ENCODE measurements around the gene SGTA.

The SGTA gene

GRCh38 chr19:2813235-2814160 lies 30.4 kb upstream of the SGTA start:
- DNase-seq (ENCODE audit: extremely low spot score), result no peak
- POLR2A ChIA-PET, result no interaction called here
- no peak for TF ChIP-seq CTCF (IDR thresholded peaks at IDR 0.05; ENCODE audit: control extremely low read depth, extremely low read depth, low read depth, missing control alignments)
- CTCF ChIA-PET, result no interaction called here

GRCh38 chr19:2812414-2813234 lies 29.6 kb upstream of the SGTA start:
- no peak for TF ChIP-seq CTCF (IDR thresholded peaks at IDR 0.05; ENCODE audit: control extremely low read depth, extremely low read depth, low read depth, missing control alignments)
- DNase-seq (ENCODE audit: extremely low spot score), result no peak
- POLR2A ChIA-PET, result no interaction called here
- CTCF ChIA-PET, result no interaction called here

DNA sequence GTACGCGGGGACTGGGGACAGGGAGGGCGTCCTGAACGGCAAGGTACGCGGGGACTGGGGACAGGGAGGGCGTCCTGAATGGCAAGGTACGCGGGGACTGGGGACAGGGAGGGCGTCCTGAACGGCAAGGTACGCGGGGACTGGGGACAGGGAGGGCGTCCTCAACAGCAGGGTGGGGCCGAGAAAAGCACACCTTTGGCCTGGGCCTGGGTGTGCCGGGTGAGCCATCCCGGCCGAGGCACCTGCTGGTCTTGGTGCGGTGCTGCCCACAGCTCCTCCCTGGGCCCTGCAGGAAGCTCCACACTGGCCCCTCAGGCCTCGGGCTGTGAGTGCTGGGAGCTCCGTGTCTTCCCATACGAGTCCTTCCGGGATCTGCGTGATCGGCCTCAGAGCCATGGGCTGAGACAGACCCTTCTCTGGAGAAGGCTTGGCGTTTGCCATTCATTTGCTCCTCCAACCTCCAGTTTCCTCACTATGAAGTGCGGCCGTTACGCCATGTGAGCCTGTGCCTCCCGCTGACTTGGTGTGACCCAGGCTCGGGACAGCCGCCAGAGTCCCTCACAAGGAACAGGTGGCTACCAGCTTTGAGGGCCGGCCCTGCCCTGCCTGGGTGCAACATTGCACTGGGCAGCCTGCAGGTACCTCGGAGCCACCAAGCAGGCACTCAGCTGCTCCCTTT lies 28.8 kb upstream of the SGTA start:
- ChIA-PET POLR2A (no interaction called here), CTCF (no interaction called here)
- no peak for TF ChIP-seq CTCF (IDR thresholded peaks at IDR 0.05; ENCODE audit: control extremely low read depth, extremely low read depth, low read depth, missing control alignments)
- DNase-seq (ENCODE audit: extremely low spot score), result no peak

DNA sequence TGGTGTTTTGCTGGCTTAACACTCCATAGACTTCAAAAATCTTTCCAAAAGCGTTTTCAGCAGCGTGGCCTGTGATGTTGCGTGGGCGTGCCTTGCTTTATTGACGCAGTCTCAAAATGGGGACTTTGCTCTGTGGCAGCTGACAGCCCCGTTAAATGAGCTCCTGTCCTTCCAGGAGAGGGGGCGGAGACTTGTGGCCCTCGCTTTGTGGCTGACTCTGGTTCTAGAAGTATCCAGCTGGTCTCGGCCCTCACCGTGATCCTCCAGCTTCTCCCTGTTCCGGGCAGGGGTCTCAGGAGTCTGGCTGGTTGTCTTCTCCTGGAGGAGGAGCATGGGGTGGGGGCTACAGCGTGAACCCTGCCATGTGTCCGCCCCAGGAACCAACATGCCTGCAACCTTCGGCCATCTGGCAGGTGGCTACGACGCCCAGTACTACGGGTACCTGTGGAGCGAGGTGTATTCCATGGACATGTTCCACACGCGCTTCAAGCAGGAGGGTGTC lies 28.2 kb upstream of the SGTA start:
- POLR2A ChIA-PET, result no interaction called here
- TF ChIP-seq CTCF (IDR thresholded peaks at IDR 0.05; ENCODE audit: control extremely low read depth, extremely low read depth, low read depth, missing control alignments), result no peak
- CTCF ChIA-PET, result interaction anchor here (1.0 kb wide), 1 partner anchor 76 kb away, joined by 3 read pairs; no protein-coding TSS in a partner anchor
- no peak for DNase-seq (ENCODE audit: extremely low spot score)

GRCh38 chr19:2810141-2811091 lies 27.3 kb upstream of the SGTA start:
- TF ChIP-seq CTCF (IDR thresholded peaks at IDR 0.05; ENCODE audit: control extremely low read depth, extremely low read depth, low read depth, missing control alignments), result no peak
- ChIA-PET CTCF (interaction anchor here (1.0 kb wide), 1 partner anchor 77 kb away, joined by 3 read pairs; no protein-coding TSS in a partner anchor), POLR2A (no interaction called here)
- no peak for DNase-seq (ENCODE audit: extremely low spot score)
